ENCODE results near the gene PFDN2. TPM values are rescaled to one million over a fixed set of nuclear protein-coding genes. Genes with fewer than 3 reads are reported as not detected.

PFDN2 gene
- total RNA-seq, 1 donor from 2014 or later: 74.1 TPM

GRCh38 chr1:161088587-161089110 lies 29.2 kb downstream of the PFDN2 start:
- no peaks in the 10 kb centered on the region for H3K36me3 Mint-ChIP-seq
- Histone ChIP-seq H3K4me2 (no peak overlapping the region), H3K79me2 (ENCODE audit: low read depth) (no peaks in the 10 kb centered on the region), H3K4me3 (no peak overlapping the region), H3K27ac (no peak overlapping the region), H3K4me1 (peaks cover 11% of the 10 kb centered on the region), H3F3A (ENCODE audit: low read depth) (no peaks in the 10 kb centered on the region), H3K27me3 (no peaks in the 10 kb centered on the region), H3K9me3 (ENCODE audit: low read depth) (no peaks in the 10 kb centered on the region), H4K20me1 (ENCODE audit: low read depth) (no peaks in the 10 kb centered on the region), H3K9ac (no peak overlapping the region), H3K36me3 (no peaks in the 10 kb centered on the region), H2AFZ (replicated peaks) (no peak overlapping the region)
- H3K4me3 Mint-ChIP-seq: no peak overlapping the region
- no peak for DNase-seq (ENCODE audit: low spot score)
- H3K4me1 Mint-ChIP-seq: peaks cover 19% of the 10 kb centered on the region
- H3K27ac Mint-ChIP-seq: peak overlapping the region; percentile 3
- no peaks in the 10 kb centered on the region for H3K9me3 Mint-ChIP-seq
- peaks cover 6% of the 10 kb centered on the region for H3K27me3 Mint-ChIP-seq (ENCODE audit: insufficient read depth, low read depth)
- TF ChIP-seq CTCF (IDR thresholded peaks at IDR 0.05) (no peak), EZH2phosphoT487 (IDR thresholded peaks at IDR 0.05) (no peak), EZH2 (IDR thresholded peaks at IDR 0.05) (no peak)

- Histone ChIP-seq H3K27ac (no peak overlapping the region), H3K4me1 (peaks cover 11% of the 10 kb centered on the region), H3K79me2 (ENCODE audit: low read depth) (no peaks in the 10 kb centered on the region), H3K9ac (no peak overlapping the region), H3K36me3 (no peaks in the 10 kb centered on the region), H2AFZ (replicated peaks) (no peak overlapping the region), H3K9me3 (ENCODE audit: low read depth) (no peaks in the 10 kb centered on the region), H3K4me2 (no peak overlapping the region), H3F3A (ENCODE audit: low read depth) (no peaks in the 10 kb centered on the region), H3K4me3 (no peak overlapping the region), H4K20me1 (ENCODE audit: low read depth) (no peaks in the 10 kb centered on the region), H3K27me3 (no peaks in the 10 kb centered on the region)
- peaks cover 19% of the 10 kb centered on the region for H3K4me1 Mint-ChIP-seq
- H3K27ac Mint-ChIP-seq: peak overlapping the region; percentile 19
- no peaks in the 10 kb centered on the region for H3K36me3 Mint-ChIP-seq
- no peak overlapping the region for H3K4me3 Mint-ChIP-seq
- DNase-seq (ENCODE audit: low spot score): no peak
- H3K9me3 Mint-ChIP-seq: no peaks in the 10 kb centered on the region
- TF ChIP-seq EZH2 (IDR thresholded peaks at IDR 0.05) (no peak), CTCF (IDR thresholded peaks at IDR 0.05) (no peak), EZH2phosphoT487 (IDR thresholded peaks at IDR 0.05) (no peak)
- H3K27me3 Mint-ChIP-seq (ENCODE audit: insufficient read depth, low read depth): peaks cover 6% of the 10 kb centered on the region
Observed at GRCh38 chr1:161086457-161086856, 31.4 kb downstream of the PFDN2 start.

GRCh38 chr1:161085165-161085564 lies 32.7 kb downstream of the PFDN2 start:
- peaks cover 8% of the 10 kb centered on the region for H3K27me3 Mint-ChIP-seq (ENCODE audit: insufficient read depth, low read depth)

More at GRCh38 chr1:161085165-161085564, 32.7 kb downstream of the PFDN2 start:
- Mint-ChIP-seq H3K27ac (no peak overlapping the region), H3K36me3 (no peaks in the 10 kb centered on the region), H3K4me1 (peaks cover 21% of the 10 kb centered on the region), H3K4me3 (no peak overlapping the region), H3K9me3 (no peaks in the 10 kb centered on the region)
- Histone ChIP-seq H3K9me3 (ENCODE audit: low read depth) (no peaks in the 10 kb centered on the region), H3K9ac (no peak overlapping the region), H4K20me1 (ENCODE audit: low read depth) (no peaks in the 10 kb centered on the region), H3K4me1 (peaks cover 11% of the 10 kb centered on the region), H3K27ac (no peak overlapping the region), H3K4me2 (no peak overlapping the region), H2AFZ (replicated peaks) (no peak overlapping the region), H3K79me2 (ENCODE audit: low read depth) (no peaks in the 10 kb centered on the region), H3K36me3 (no peaks in the 10 kb centered on the region), H3K4me3 (no peak overlapping the region), H3K27me3 (no peaks in the 10 kb centered on the region), H3F3A (ENCODE audit: low read depth) (no peaks in the 10 kb centered on the region)
- TF ChIP-seq EZH2 (IDR thresholded peaks at IDR 0.05) (no peak), CTCF (IDR thresholded peaks at IDR 0.05) (no peak), EZH2phosphoT487 (IDR thresholded peaks at IDR 0.05) (no peak)
- DNase-seq (ENCODE audit: low spot score): peak; percentile 25
